IMR-90 (cell line): ENCODE results near the gene TBX1. TPM values are rescaled to one million over a fixed set of nuclear protein-coding genes. Genes with fewer than 3 reads are reported as not detected.

Source experiments
- ATAC-seq: fragments of 200-7000 bp; cut with Tn5 transposase; 2 replicates; pipeline ENCODE4 v1.9.1; 2020; ENCODE audit warnings: low read depth, mild to moderate bottlenecking, moderate library complexity
- BruUV-seq: library from RNA; stranded (reverse); fragments of 400-500 nt; replicated peaks from 2 replicates; lab custom pipeline; 2021; lab: Mats Ljungman, UMichigan
- CTCF ChIA-PET: fragments of 300-600 bp; formaldehyde crosslinking; extraction: SDS; loops from one replicate; lab custom pipeline; 2021; ENCODE audit warnings: antibody characterized with exemption; lab: Yijun Ruan, JAX
- POLR2A ChIA-PET: fragments of 300-600 bp; sonication (Branson Sonifier 250); formaldehyde crosslinking; loops from one replicate; lab custom pipeline; 2022; ENCODE audit warnings: antibody characterized with exemption; ENCODE audit not compliant: unreplicated experiment; lab: Charles Lee
- DNase-seq: peaks from one replicate; pipeline ENCODE4 v3.0.0; 2013
- H2AFZ ChIP-seq: replicated peaks from 2 replicates; pipeline ENCODE3; 2013; ENCODE audit warnings: low read length, mild to moderate bottlenecking; ENCODE audit not compliant: poor library complexity
- H2AK5ac ChIP-seq: 2 replicates; pipeline ENCODE4 v1.6.1; 2013; ENCODE audit warnings: low read depth, low read length, inconsistent platforms
- H2AK9ac ChIP-seq: replicated peaks from 2 replicates; pipeline ENCODE3; 2013; ENCODE audit warnings: mild to moderate bottlenecking, low read depth, low read length, moderate library complexity; ENCODE audit not compliant: poor library complexity
- H2BK120ac ChIP-seq: 2 replicates; pipeline ENCODE4 v1.6.1; 2013; ENCODE audit warnings: low read depth, low read length, inconsistent platforms
- H2BK15ac ChIP-seq: 3 replicates; pipeline ENCODE4 v1.6.1; 2013; ENCODE audit warnings: low read depth, low read length, inconsistent platforms
- H2BK20ac ChIP-seq: 2 replicates; pipeline ENCODE4 v1.6.1; 2013; ENCODE audit warnings: low read depth, mild to moderate bottlenecking, inconsistent platforms, low read length, moderate library complexity
- H2BK5ac ChIP-seq: 2 replicates; pipeline ENCODE4 v1.6.1; 2013; ENCODE audit warnings: mild to moderate bottlenecking, low read depth, low read length, inconsistent platforms; ENCODE audit not compliant: poor library complexity, severe bottlenecking
- H3K14ac ChIP-seq: replicated peaks from 2 replicates; pipeline ENCODE4 v1.6.1; 2013; ENCODE audit warnings: low read depth, low read length, inconsistent platforms
- H3K18ac ChIP-seq: 2 replicates; pipeline ENCODE4 v1.6.1; 2013; ENCODE audit warnings: low read depth, low read length, control low read depth
- H3K23ac ChIP-seq: 2 replicates; pipeline ENCODE4 v1.6.1; 2013; ENCODE audit warnings: low read depth, low read length, inconsistent platforms
- H3K27ac ChIP-seq: 2 replicates; pipeline ENCODE4 v1.5.1; 2013; ENCODE audit warnings: mild to moderate bottlenecking, control low read depth, low read length; ENCODE audit not compliant: insufficient read depth
- H3K27me3 ChIP-seq: 2 replicates; pipeline ENCODE4 v1.6.1; 2013; ENCODE audit warnings: low read length; ENCODE audit not compliant: control insufficient read depth, insufficient read depth
- H3K36me3 ChIP-seq: 2 replicates; pipeline ENCODE4 v1.6.1; 2013; ENCODE audit warnings: low read length, mixed read lengths; ENCODE audit not compliant: control insufficient read depth, insufficient read depth
- H3K4ac ChIP-seq: 2 replicates; pipeline ENCODE4 v1.6.1; 2013; ENCODE audit warnings: low read depth, low read length, inconsistent platforms
- H3K4me1 ChIP-seq: 2 replicates; pipeline ENCODE4 v1.6.1; 2013; ENCODE audit warnings: low read length, mixed read lengths; ENCODE audit not compliant: control insufficient read depth, insufficient read depth
- H3K4me2 ChIP-seq: 2 replicates; pipeline ENCODE4 v1.6.1; 2013; ENCODE audit warnings: low read depth, mild to moderate bottlenecking, control low read depth, low read length, moderate library complexity
- H3K4me3 ChIP-seq: 2 replicates; pipeline ENCODE4 v1.5.1; 2013; ENCODE audit warnings: low read depth, mild to moderate bottlenecking, control low read depth, low read length, moderate library complexity; ENCODE audit not compliant: insufficient read depth
- H3K56ac ChIP-seq: 2 replicates; pipeline ENCODE4 v1.6.1; 2013; ENCODE audit warnings: low read length, inconsistent platforms; ENCODE audit not compliant: insufficient read depth; ENCODE audit errors: extremely low read depth
- H3K79me1 ChIP-seq, 2 experiments: 2 replicates each; pipeline ENCODE4 v1.6.1; 2013; ENCODE audit warnings: low read length in 2 of 2, inconsistent platforms in 1 of 2, low read depth in 1 of 2
- H3K9ac ChIP-seq: 2 replicates; pipeline ENCODE4 v1.6.1; 2013; ENCODE audit warnings: low read depth, low read length, control low read depth
- H3K9me1 ChIP-seq: 2 replicates; pipeline ENCODE4 v1.6.1; 2013; ENCODE audit warnings: low read length, inconsistent platforms; ENCODE audit not compliant: insufficient read depth
- H3K9me3 ChIP-seq: 2 replicates; pipeline ENCODE4 v1.6.1; 2013; ENCODE audit warnings: low read length; ENCODE audit not compliant: control insufficient read depth, insufficient read depth
- H4K20me1 ChIP-seq: 2 replicates; pipeline ENCODE4 v1.6.1; 2013; ENCODE audit warnings: low read length, inconsistent platforms; ENCODE audit not compliant: insufficient read depth
- H4K5ac ChIP-seq: 2 replicates; pipeline ENCODE4 v1.6.1; 2013; ENCODE audit warnings: mild to moderate bottlenecking, low read depth, low read length, control low read depth
- H4K8ac ChIP-seq, 2 experiments: 2 replicates each; pipeline ENCODE4 v1.6.1; 2013; ENCODE audit warnings: low read depth in 2 of 2, low read length in 2 of 2, control low read depth in 1 of 2, inconsistent platforms in 1 of 2
- H4K91ac ChIP-seq: 2 replicates; pipeline ENCODE4 v1.6.1; 2013; ENCODE audit warnings: low read depth, low read length, inconsistent platforms; ENCODE audit not compliant: insufficient read depth
- MXI1 ChIP-seq: IDR thresholded peaks from 2 replicates; pipeline ENCODE4 v1.6.1; 2012; ENCODE audit warnings: low read depth, mild to moderate bottlenecking, low read length, moderate library complexity, borderline replicate concordance
- USF2 ChIP-seq: fragments of 150-350 bp; IDR thresholded peaks from 2 replicates; pipeline ENCODE4 v1.6.1; 2017; ENCODE audit warnings: mild to moderate bottlenecking, antibody characterized with exemption, low read length, low read depth
- WGBS, 2 experiments: methylation state at CpG; one replicate each; pipeline versions ENCODE4 v1.1.5 to v1.1.7; 2013; ENCODE audit warnings: missing lambda C conversion rate in 2 of 2; ENCODE audit not compliant: insufficient read length in 1 of 2; ENCODE audit errors: extremely low coverage in 2 of 2; 5-methylcytosine and 5-hydroxymethylcytosine counted together
- dilution Hi-C: fragments of 300-500 bp; cut with HindIII; formaldehyde crosslinking; loops from one replicate; pipeline ENCODE4 v1.14.3; 2018; ENCODE audit warnings: low sequenced_read_pairs; ENCODE audit not compliant: unreplicated experiment
- in situ Hi-C: fragments of 300-500 bp; cut with MboI; formaldehyde crosslinking; loops from 3 replicates; pipeline ENCODE4 v1.14.3; 2019; ENCODE audit warnings: low sequenced_read_pairs, inconsistent platforms, mixed read lengths
- intact Hi-C: fragments of 100-400 bp; cut with micrococcal nuclease; formaldehyde crosslinking; loops from 2 replicates; pipeline ENCODE4 v1.10.0; 2022
- polyA plus RNA-seq, 3 experiments: library from polyadenylated mRNA; depleted of rRNA; stranded (reverse); fragments of >200 nt; gene quantifications; 2 replicates each; pipeline ENCODE4 v1.2.3, GENCODE V29; 2012; ENCODE audit warnings: low replicate concordance in 1 of 3
- total RNA-seq: library from RNA; depleted of rRNA; stranded (reverse); fragments of >200 nt; gene quantifications from 2 replicates; pipeline ENCODE4 v1.2.3, GENCODE V29; 2012
- TF ChIP-seq, protein P1 (sequence below): conservative IDR thresholded peaks from 2 replicates; pipeline ENCODE4 v1.5.1; 2012; ENCODE audit warnings: mild to moderate bottlenecking, low read depth, low read length, improper control_type of control experiment

The TBX1 gene
- total and polyA plus RNA-seq, 2 of the 4 experiments (the other 2 are of a cell fraction): 0.03 TPM; not detected in 1

DNA sequence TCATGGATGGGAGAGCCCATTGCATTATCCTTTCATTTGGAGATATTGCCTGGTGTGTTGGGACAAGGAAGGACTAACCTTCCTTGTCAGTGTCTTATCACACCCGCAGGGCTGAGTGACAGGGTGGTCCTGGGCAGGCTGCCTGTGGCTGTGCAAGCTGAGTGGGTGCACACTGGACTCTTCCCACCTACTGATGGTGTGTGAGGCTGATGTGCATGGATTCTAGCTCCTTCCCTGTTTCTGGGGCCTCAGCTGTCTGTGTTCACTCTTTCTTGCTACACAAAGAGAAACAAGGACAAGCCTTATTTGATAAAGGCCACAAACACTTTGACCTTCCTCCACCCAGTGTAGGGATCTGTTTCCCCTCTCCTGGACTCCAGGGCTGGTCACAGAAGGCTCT, 22.0 kb downstream of the TBX1 start:
- Histone ChIP-seq H2BK15ac (no peak overlapping the region), H4K8ac (no peak overlapping the region), H4K5ac (no peak overlapping the region), H3K27ac (no peak overlapping the region), H3K23ac (no peak overlapping the region), H2BK20ac (no peak overlapping the region), H2AK9ac (no peak overlapping the region), H3K14ac (no peak overlapping the region), H2BK120ac (no peak overlapping the region), H3K9ac (no peak overlapping the region), H3K27me3 (peaks cover 4% of the 10 kb centered on the region; the same call in 1 of the 2 replicates), H3K4me3 (no peak overlapping the region), H4K20me1 (no peaks in the 10 kb centered on the region), H3K4me1 (peaks cover 9% of the 10 kb centered on the region), H3K79me1 (no peaks in the 10 kb centered on the region), H3K56ac (no peak overlapping the region), H3K9me3 (0 out of 2 replicates have a peak, but pooled peaks cover 2% of the 10 kb centered on the region), H3K36me3 (no peaks in the 10 kb centered on the region), H3K4me2 (no peak overlapping the region), H2AFZ (no peak overlapping the region), H3K18ac (no peak overlapping the region), H2AK5ac (no peak overlapping the region), H2BK5ac (no peak overlapping the region), H3K9me1 (no peaks in the 10 kb centered on the region; the same call in 1 of the 2 replicates), H3K4ac (no peak overlapping the region), H4K91ac (no peak overlapping the region)
- ATAC-seq: no peak
- dilution Hi-C loops: no loop called here
- CTCF ChIA-PET: no interaction called here
- DNase-seq: no peak
- intact Hi-C loops: no loop called here
- in situ Hi-C loops: no loop called here
- WGBS, 2 experiments: no CpG with 5 or more reads among the region's 1 CpG
- POLR2A ChIA-PET: no interaction called here
- no TSS peak for BruUV-seq
- TF ChIP-seq USF2: no peak
- TF ChIP-seq, protein P1, sequence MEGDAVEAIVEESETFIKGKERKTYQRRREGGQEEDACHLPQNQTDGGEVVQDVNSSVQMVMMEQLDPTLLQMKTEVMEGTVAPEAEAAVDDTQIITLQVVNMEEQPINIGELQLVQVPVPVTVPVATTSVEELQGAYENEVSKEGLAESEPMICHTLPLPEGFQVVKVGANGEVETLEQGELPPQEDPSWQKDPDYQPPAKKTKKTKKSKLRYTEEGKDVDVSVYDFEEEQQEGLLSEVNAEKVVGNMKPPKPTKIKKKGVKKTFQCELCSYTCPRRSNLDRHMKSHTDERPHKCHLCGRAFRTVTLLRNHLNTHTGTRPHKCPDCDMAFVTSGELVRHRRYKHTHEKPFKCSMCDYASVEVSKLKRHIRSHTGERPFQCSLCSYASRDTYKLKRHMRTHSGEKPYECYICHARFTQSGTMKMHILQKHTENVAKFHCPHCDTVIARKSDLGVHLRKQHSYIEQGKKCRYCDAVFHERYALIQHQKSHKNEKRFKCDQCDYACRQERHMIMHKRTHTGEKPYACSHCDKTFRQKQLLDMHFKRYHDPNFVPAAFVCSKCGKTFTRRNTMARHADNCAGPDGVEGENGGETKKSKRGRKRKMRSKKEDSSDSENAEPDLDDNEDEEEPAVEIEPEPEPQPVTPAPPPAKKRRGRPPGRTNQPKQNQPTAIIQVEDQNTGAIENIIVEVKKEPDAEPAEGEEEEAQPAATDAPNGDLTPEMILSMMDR: no peak
- TF ChIP-seq MXI1: no peak
